Neural cell (in vitro differentiated cells): ENCODE measurements around the gene RASD1. TPM values are rescaled to one million over a fixed set of nuclear protein-coding genes. Genes with fewer than 3 reads are reported as not detected.

Experiments
- H2AFZ ChIP-seq: fragments of 200-600, 300-800 bp; sonication (generic), shearing (Covaris generic); 2 replicates; pipeline ENCODE4 v1.6.0; 2014; ENCODE audit warnings: low read depth, mild to moderate bottlenecking, antibody characterized with exemption, low read length, moderate library complexity
- H3F3A ChIP-seq: fragments of 200-600 bp; shearing (Covaris generic); 2 replicates; pipeline ENCODE4 v1.6.1; 2016; ENCODE audit warnings: mild to moderate bottlenecking, moderate library complexity, mixed read lengths, antibody characterized with exemption, low read length; ENCODE audit not compliant: insufficient read depth, poor library complexity, severe bottlenecking
- H3K27ac ChIP-seq: fragments of 200-600, 300-800 bp; sonication (generic), shearing (Covaris generic); 2 replicates; pipeline ENCODE4 v1.5.1; 2014; ENCODE audit warnings: mild to moderate bottlenecking, low read length, moderate library complexity
- H3K27me3 ChIP-seq: fragments of 300-800, 200-600 bp; sonication (generic), shearing (Covaris generic); 2 replicates; pipeline ENCODE4 v1.6.0; 2014; ENCODE audit warnings: mild to moderate bottlenecking, low read depth, low read length, moderate library complexity; ENCODE audit not compliant: insufficient read depth
- H3K36me3 ChIP-seq: fragments of 300-800, 200-600 bp; sonication (generic), shearing (Covaris generic); 2 replicates; pipeline ENCODE4 v1.5.1; 2014; ENCODE audit warnings: mild to moderate bottlenecking, antibody characterized with exemption, low read length, moderate library complexity; ENCODE audit not compliant: insufficient read depth
- H3K4me2 ChIP-seq: fragments of 300-800, 200-600 bp; sonication (generic), shearing (Covaris generic); 2 replicates; pipeline ENCODE4 v1.6.0; 2014; ENCODE audit warnings: mild to moderate bottlenecking, low read length
- H3K4me3 ChIP-seq: fragments of 300-800, 200-600 bp; sonication (generic), shearing (Covaris generic); 2 replicates; pipeline ENCODE4 v1.5.1; 2014; ENCODE audit warnings: mild to moderate bottlenecking, low read length, moderate library complexity
- H3K79me2 ChIP-seq: fragments of 200-600 bp; shearing (Covaris generic); replicated peaks from 2 replicates; pipeline ENCODE4 v1.6.0; 2014; ENCODE audit warnings: mild to moderate bottlenecking, low read length, moderate library complexity; ENCODE audit not compliant: insufficient read depth
- H3K9ac ChIP-seq: fragments of 300-800, 200-600 bp; sonication (generic), shearing (Covaris generic); 2 replicates; pipeline ENCODE4 v1.6.1; 2016; ENCODE audit warnings: mild to moderate bottlenecking, low read length, mixed read lengths
- H3K9me2 ChIP-seq: fragments of 200-600 bp; shearing (Covaris generic); 2 replicates; pipeline ENCODE4 v1.6.1; 2016; ENCODE audit warnings: mild to moderate bottlenecking, low read length, mixed read lengths; ENCODE audit not compliant: insufficient read depth
- H3K9me3 ChIP-seq: fragments of 200-600, 300-800 bp; sonication (generic), shearing (Covaris generic); 2 replicates; pipeline ENCODE4 v1.6.1; 2016; ENCODE audit warnings: mild to moderate bottlenecking, mixed run types, low read length, moderate library complexity, mixed read lengths
- H4K20me1 ChIP-seq: fragments of 200-600 bp; shearing (Covaris generic); 2 replicates; pipeline ENCODE4 v1.6.1; 2016; ENCODE audit warnings: mild to moderate bottlenecking, mixed run types; ENCODE audit not compliant: insufficient read depth
- CTCF ChIP-seq: fragments of 450-650 bp; IDR thresholded peaks from 2 replicates; pipeline ENCODE4 v1.5.1; 2014; ENCODE audit warnings: antibody characterized with exemption, mild to moderate bottlenecking, moderate library complexity; ENCODE audit not compliant: poor library complexity, severe bottlenecking
- EP300 ChIP-seq: fragments of 450-650 bp; conservative IDR thresholded peaks from 2 replicates; pipeline ENCODE4 v1.6.1; 2014; ENCODE audit warnings: antibody characterized with exemption, mild to moderate bottlenecking, moderate library complexity; ENCODE audit not compliant: poor library complexity, severe bottlenecking
- EZH2 ChIP-seq: fragments of 200-600, 300-800 bp; shearing (Covaris generic), sonication (generic); IDR thresholded peaks from 2 replicates; pipeline ENCODE4 v1.6.1; 2014; ENCODE audit warnings: antibody characterized with exemption, low read length, borderline replicate concordance, mild to moderate bottlenecking; ENCODE audit not compliant: insufficient read depth, poor library complexity, severe bottlenecking
- MXI1 ChIP-seq: fragments of 450-650 bp; conservative IDR thresholded peaks from 2 replicates; pipeline ENCODE4 v1.6.1; 2014; ENCODE audit warnings: antibody characterized with exemption, mild to moderate bottlenecking; ENCODE audit not compliant: poor library complexity, severe bottlenecking
- POLR2AphosphoS5 ChIP-seq: IDR thresholded peaks from 2 replicates; pipeline ENCODE4 v1.6.1; 2012
- RAD21 ChIP-seq: fragments of 450-650 bp; conservative IDR thresholded peaks from 2 replicates; pipeline ENCODE4 v1.6.1; 2014; ENCODE audit warnings: antibody characterized with exemption, mild to moderate bottlenecking, moderate library complexity
- REST ChIP-seq: IDR thresholded peaks from 2 replicates; pipeline ENCODE4 v1.6.1; 2012; ENCODE audit warnings: borderline replicate concordance
- SMC3 ChIP-seq: fragments of 450-650 bp; conservative IDR thresholded peaks from 2 replicates; pipeline ENCODE4 v1.6.1; 2014; ENCODE audit warnings: antibody characterized with exemption, mild to moderate bottlenecking, moderate library complexity; ENCODE audit not compliant: poor library complexity
- TAF1 ChIP-seq: IDR thresholded peaks from 2 replicates; pipeline ENCODE4 v1.6.1; 2012; ENCODE audit warnings: low read depth
- polyA plus RNA-seq: library from polyadenylated mRNA; depleted of rRNA; stranded (reverse); fragments of >200 nt; gene quantifications from 2 replicates; pipeline ENCODE4 v1.2.3, GENCODE V29; 2014

The RASD1 gene
- polyA plus RNA-seq, 1 donor from 2014 or later = 57.7 TPM

GRCh38 chr17:17492571-17492970, 3.6 kb downstream of the RASD1 start:
- Histone ChIP-seq H3F3A (no peaks in the 10 kb centered on the region), H3K4me2 (no peak overlapping the region), H3K9ac (no peak overlapping the region), H3K27ac (no peak overlapping the region), H3K9me3 (no peaks in the 10 kb centered on the region), H3K79me2 (peaks cover 11% of the 10 kb centered on the region), H3K27me3 (peaks cover 19% of the 10 kb centered on the region), H3K36me3 (no peaks in the 10 kb centered on the region), H4K20me1 (no peaks in the 10 kb centered on the region), H3K4me3 (peak overlapping the region; percentile 78), H3K9me2 (no peaks in the 10 kb centered on the region), H2AFZ (no peak overlapping the region)
- TF ChIP-seq SMC3 (no peak), EP300 (no peak), TAF1 (no peak), EZH2 (no peak), POLR2AphosphoS5 (no peak), RAD21 (no peak), MXI1 (no peak), REST (no peak), CTCF (no peak)

GRCh38 chr17:17492085-17492484, 4.1 kb downstream of the RASD1 start:
- peaks cover 19% of the 10 kb centered on the region for H3K27me3 ChIP-seq
- peaks cover 11% of the 10 kb centered on the region for H3K79me2 ChIP-seq
- H4K20me1 ChIP-seq = no peaks in the 10 kb centered on the region
- TF ChIP-seq POLR2AphosphoS5 (no peak), SMC3 (no peak), TAF1 (no peak), RAD21 (no peak), REST (no peak), CTCF (no peak), EZH2 (no peak), MXI1 (no peak)
- no peaks in the 10 kb centered on the region for H3F3A ChIP-seq
- no peaks in the 10 kb centered on the region for H3K9me2 ChIP-seq
- no peaks in the 10 kb centered on the region for H3K36me3 ChIP-seq
- no peak overlapping the region for H2AFZ ChIP-seq
- H3K9me3 ChIP-seq = no peaks in the 10 kb centered on the region
- H3K4me2 ChIP-seq = no peak overlapping the region
- no peak overlapping the region for H3K9ac ChIP-seq
- H3K27ac ChIP-seq = no peak overlapping the region
- H3K4me3 ChIP-seq = no peak overlapping the region
